Lung (tissue), 12 donors: ENCODE results near the gene F12. TPM values are rescaled to one million over a fixed set of nuclear protein-coding genes. Genes with fewer than 3 reads are reported as not detected.
A peak's percentile ranks its signal among the peaks of the same experiment; 100 is the strongest.

Source experiments
- ATAC-seq: fragments of 200-7000 bp; cut with Tn5 transposase; one replicate; pipeline ENCODE4 v1.9.1; 2020; ENCODE audit warnings: moderate number of reproducible peaks; ENCODE audit not compliant: insufficient read depth, low FRiP score
- DNase-seq, 3 donors: peaks; one replicate each; pipeline ENCODE4 v3.0.0-alpha.2; 2013 to 2017
- H3K27ac ChIP-seq, 2 donors: one replicate each; pipeline ENCODE4 v1.5.1; 2013; ENCODE audit warnings: mild to moderate bottlenecking in 2 of 2, moderate library complexity in 2 of 2, control low read depth in 1 of 2, inconsistent platforms in 1 of 2, low read depth in 1 of 2, low read length in 1 of 2
- H3K27me3 ChIP-seq, 3 donors: one replicate each; pipeline ENCODE4 v1.5.1; 2013; ENCODE audit warnings: low read length in 2 of 3; ENCODE audit not compliant: control insufficient read depth in 3 of 3, insufficient read depth in 3 of 3
- H3K36me3 ChIP-seq, 4 donors: one replicate each; pipeline ENCODE4 v1.5.1; 2013; ENCODE audit warnings: low read length in 4 of 4, mild to moderate bottlenecking in 1 of 4, moderate library complexity in 1 of 4; ENCODE audit not compliant: control insufficient read depth in 4 of 4, insufficient read depth in 4 of 4
- H3K4me1 ChIP-seq, 5 donors: one replicate each; pipeline ENCODE4 v1.5.1; 2013; ENCODE audit warnings: low read length in 5 of 5, mild to moderate bottlenecking in 2 of 5, moderate library complexity in 1 of 5; ENCODE audit not compliant: control insufficient read depth in 5 of 5, insufficient read depth in 5 of 5
- H3K4me3 ChIP-seq: one replicate; pipeline ENCODE4 v1.5.1; 2013; ENCODE audit warnings: mild to moderate bottlenecking, control low read depth, moderate library complexity
- H3K9ac ChIP-seq, 2 donors: one replicate each; pipeline ENCODE4 v1.5.1; 2013; ENCODE audit warnings: low read length in 2 of 2, control low read depth in 1 of 2; ENCODE audit not compliant: insufficient read depth in 1 of 2
- H3K9me3 ChIP-seq, 4 donors: one replicate each; pipeline ENCODE4 v1.5.1; 2013; ENCODE audit warnings: low read length in 3 of 4, mild to moderate bottlenecking in 1 of 4, moderate library complexity in 1 of 4; ENCODE audit not compliant: control insufficient read depth in 4 of 4, insufficient read depth in 3 of 4
- WGBS, 2 donors: extraction: QIAGEN DNeasy Blood & Tissue Kit; methylation state at CpG; one replicate each; pipeline ENCODE4 v1.1.7; 2013; 5-methylcytosine and 5-hydroxymethylcytosine counted together
- polyA plus RNA-seq, 2 donors: library from polyadenylated mRNA; stranded (reverse); fragments of 200-250 nt; gene quantifications; one replicate each; pipeline ENCODE4 v1.2.1, GENCODE V29; 2013
- total RNA-seq, 2 donors: library from RNA; depleted of rRNA in 1 of 2; stranded (reverse); fragments of >200 nt in 1 of 2; gene quantifications; one replicate each; pipeline ENCODE4 v1.2.1, GENCODE V29; 2014 to 2021
- TF ChIP-seq, protein P1 (sequence below): IDR thresholded peaks from 2 replicates; pipeline ENCODE4 v1.5.1; 2012; ENCODE audit warnings: mild to moderate bottlenecking; ENCODE audit errors: control extremely low read depth, extremely low read depth
- donor health status: control.
- donor health status: control.
- donor health status: Bipolar disorder and iron deficiency.
- donor health status: healthy.
- donor health status: DM: yes; HTN: yes; CAD: no.

F12 gene
- total and polyA plus RNA-seq, 4 donors, result 1.3 to 1.7 (median 1.4) TPM; not detected in 1

DNA sequence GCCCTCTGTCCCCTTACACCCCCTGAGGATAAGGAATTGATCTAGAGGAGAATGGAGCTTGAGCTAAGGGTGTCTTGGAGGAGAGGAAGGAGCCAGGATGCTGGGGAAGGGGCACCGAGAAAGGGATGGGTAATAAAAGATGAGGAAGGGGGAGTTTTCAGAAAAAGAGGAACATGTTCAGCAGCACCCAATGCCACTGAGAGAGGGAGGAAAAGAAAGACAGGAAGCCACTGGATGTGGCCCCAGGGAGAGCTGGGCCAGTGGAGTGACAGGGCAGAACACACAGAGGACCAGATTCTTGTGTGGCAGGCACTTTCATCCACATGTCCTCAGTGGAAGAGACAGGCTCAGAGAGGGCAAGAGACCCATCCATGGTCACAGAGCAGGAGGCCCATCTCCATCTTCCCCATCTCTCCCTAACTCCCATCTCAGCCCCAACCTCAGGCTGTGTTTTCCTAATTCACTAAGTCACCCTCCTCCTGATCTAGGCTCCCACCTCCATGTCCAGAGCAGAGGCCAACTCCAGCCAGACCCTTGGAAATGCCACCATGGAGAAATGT lies 16.1 kb downstream of the F12 start:
- TF ChIP-seq, protein P1, sequence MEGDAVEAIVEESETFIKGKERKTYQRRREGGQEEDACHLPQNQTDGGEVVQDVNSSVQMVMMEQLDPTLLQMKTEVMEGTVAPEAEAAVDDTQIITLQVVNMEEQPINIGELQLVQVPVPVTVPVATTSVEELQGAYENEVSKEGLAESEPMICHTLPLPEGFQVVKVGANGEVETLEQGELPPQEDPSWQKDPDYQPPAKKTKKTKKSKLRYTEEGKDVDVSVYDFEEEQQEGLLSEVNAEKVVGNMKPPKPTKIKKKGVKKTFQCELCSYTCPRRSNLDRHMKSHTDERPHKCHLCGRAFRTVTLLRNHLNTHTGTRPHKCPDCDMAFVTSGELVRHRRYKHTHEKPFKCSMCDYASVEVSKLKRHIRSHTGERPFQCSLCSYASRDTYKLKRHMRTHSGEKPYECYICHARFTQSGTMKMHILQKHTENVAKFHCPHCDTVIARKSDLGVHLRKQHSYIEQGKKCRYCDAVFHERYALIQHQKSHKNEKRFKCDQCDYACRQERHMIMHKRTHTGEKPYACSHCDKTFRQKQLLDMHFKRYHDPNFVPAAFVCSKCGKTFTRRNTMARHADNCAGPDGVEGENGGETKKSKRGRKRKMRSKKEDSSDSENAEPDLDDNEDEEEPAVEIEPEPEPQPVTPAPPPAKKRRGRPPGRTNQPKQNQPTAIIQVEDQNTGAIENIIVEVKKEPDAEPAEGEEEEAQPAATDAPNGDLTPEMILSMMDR, result no peak
- WGBS, 2 donors, result 42 to 79% methylated on average over 1 of the region's 1 CpG
- H3K27me3 ChIP-seq, result peaks cover 3 to 12% (median 10%) of the 10 kb centered on the region in 3 donors
- no peak overlapping the region for H3K4me3 ChIP-seq
- no peak for ATAC-seq
- H3K36me3 ChIP-seq, result no peaks in the 10 kb centered on the region
- H3K4me1 ChIP-seq, result peaks cover 0 to 6% (median 0%) of the 10 kb centered on the region in 5 donors
- DNase-seq, result no peak
- no peak overlapping the region for H3K9ac ChIP-seq
- H3K27ac ChIP-seq, result no peak overlapping the region
- no peaks in the 10 kb centered on the region for H3K9me3 ChIP-seq

DNA sequence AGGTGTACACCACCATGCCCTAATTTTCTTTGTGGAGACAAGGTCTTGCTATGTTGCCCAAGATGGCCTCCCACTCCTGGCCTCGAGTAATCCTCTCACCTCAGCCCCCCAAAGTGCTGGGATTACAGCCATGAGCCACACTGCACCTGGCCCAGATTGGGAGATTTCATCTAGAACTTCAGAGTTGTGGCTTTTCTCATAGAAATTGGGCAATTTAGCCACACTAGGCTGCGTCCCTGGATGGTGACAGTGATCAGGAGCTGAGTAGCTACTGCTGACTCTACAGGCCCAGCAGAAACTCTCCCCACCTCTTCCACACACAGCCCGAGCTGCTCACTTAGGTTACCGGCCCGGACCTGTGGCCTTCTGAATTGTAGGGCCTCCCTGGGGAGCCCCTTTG lies 16.6 kb downstream of the F12 start:
- Histone ChIP-seq H3K4me1 (peaks cover 0 to 6% (median 0%) of the 10 kb centered on the region in 5 donors), H3K4me3 (no peak overlapping the region), H3K27me3 (peaks cover 3 to 10% (median 10%) of the 10 kb centered on the region in 3 donors), H3K9me3 (no peaks in the 10 kb centered on the region), H3K9ac (no peak overlapping the region), H3K36me3 (no peaks in the 10 kb centered on the region), H3K27ac (no peak overlapping the region)
- DNase-seq (no peak), ATAC-seq (no peak)
- TF ChIP-seq, protein P1, result no peak
- WGBS, 2 donors, result 36 to 64% methylated on average over 5 of the region's 5 CpGs

DNA sequence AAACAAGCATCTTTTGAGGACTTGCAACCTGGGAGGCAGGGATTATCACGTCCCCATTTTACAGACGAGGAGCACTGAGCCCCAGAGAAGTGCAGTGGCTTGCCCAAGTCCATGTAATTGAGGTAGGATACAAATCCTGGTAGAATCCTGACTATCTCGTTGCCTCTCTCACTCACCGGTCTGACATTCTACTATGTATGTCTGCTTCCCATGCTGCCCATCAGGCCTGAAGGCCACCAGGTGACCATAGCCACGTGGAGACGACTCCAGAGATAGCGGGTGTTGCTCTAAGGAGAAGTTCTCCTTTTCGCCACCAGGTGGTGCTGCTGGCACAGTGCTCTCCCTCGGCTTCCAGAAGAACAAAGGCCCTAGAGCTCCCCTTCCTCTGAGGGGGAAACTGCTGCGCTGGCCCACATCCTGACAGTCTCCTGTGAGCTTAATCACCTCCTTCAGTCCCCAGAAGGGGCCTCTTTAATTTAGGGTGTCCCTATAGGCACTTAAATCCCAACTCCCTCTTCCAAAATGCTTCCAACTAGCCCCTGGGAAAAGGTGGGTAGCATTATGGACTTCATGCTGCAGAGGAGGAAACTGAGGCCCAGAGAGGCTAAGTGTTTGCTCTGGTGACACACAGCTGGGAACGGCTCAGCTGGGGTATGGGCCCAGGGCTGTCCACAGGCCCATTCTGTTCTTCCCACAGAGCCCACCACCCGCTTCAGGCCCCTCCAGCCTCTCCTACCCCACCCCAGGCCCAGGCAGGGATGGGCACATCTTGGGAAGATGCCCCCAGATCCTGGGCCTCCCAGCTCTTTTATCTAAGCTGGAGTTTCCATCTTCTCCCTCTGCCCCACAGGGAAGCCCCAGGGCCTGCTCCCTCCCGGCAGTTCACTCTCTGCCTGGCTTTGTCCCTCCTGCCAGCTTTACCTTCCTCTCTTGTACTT lies 18.7 kb downstream of the F12 start:
- Histone ChIP-seq H3K9me3 (no peaks in the 10 kb centered on the region), H3K9ac (no peak overlapping the region), H3K27me3 (peaks cover 0 to 5% (median 2%) of the 10 kb centered on the region in 3 donors), H3K4me1 (peaks cover 0 to 6% (median 0%) of the 10 kb centered on the region in 5 donors), H3K27ac (no peak overlapping the region), H3K4me3 (no peak overlapping the region), H3K36me3 (no peaks in the 10 kb centered on the region)
- TF ChIP-seq, protein P1, result peak; percentile 97
- ATAC-seq (peak; percentile 78), DNase-seq (peak; percentile 91 to 92 (median 91))
- 24 to 27% methylated on average over 13 of the region's 13 CpGs for WGBS, 2 donors
